ENCODE measurements around the gene HELQ. TPM values are rescaled to one million over a fixed set of nuclear protein-coding genes. Genes with fewer than 3 reads are reported as not detected.
"Not testable (repeated sequence)": the region's sequence is repeated elsewhere in the genome, so short reads cannot be mapped to it uniquely, and the experiment has no call there.

Gene HELQ
- total RNA-seq, 2 donors from 2014 or later = 8.8 to 10.7 TPM

DNA sequence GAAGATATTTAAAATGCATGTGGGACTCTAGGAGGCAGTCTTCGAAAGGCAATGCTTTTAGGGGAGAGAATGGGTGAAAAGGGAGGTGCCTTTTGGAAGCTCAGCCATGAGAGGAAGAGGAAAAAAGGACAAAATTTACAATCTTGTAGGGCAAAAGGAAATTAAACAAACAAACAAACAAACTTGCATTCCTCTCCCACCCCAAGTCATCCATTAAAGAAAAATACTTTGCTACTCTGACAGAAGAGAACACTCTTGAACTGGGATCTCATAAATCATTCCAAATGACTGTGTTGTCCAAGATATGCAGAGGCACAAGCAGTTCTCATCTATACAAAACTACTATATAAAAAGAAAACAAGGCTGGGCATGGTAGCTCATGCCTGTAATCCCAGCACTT is 46.7 kb downstream of the HELQ start:
- Histone ChIP-seq H3K4me3 (no peak overlapping the region), H3K27me3 (no peaks in the 10 kb centered on the region), H3K36me3 (peaks cover 20% of the 10 kb centered on the region), H3K9me3 (no peaks in the 10 kb centered on the region), H3K4me1 (no peaks in the 10 kb centered on the region), H3K27ac (no peak overlapping the region)
- DNase-seq (ENCODE audit: low spot score) = no peak
- TF ChIP-seq, protein P1, sequence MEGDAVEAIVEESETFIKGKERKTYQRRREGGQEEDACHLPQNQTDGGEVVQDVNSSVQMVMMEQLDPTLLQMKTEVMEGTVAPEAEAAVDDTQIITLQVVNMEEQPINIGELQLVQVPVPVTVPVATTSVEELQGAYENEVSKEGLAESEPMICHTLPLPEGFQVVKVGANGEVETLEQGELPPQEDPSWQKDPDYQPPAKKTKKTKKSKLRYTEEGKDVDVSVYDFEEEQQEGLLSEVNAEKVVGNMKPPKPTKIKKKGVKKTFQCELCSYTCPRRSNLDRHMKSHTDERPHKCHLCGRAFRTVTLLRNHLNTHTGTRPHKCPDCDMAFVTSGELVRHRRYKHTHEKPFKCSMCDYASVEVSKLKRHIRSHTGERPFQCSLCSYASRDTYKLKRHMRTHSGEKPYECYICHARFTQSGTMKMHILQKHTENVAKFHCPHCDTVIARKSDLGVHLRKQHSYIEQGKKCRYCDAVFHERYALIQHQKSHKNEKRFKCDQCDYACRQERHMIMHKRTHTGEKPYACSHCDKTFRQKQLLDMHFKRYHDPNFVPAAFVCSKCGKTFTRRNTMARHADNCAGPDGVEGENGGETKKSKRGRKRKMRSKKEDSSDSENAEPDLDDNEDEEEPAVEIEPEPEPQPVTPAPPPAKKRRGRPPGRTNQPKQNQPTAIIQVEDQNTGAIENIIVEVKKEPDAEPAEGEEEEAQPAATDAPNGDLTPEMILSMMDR (IDR thresholded peaks at IDR 0.05) = no peak

DNA sequence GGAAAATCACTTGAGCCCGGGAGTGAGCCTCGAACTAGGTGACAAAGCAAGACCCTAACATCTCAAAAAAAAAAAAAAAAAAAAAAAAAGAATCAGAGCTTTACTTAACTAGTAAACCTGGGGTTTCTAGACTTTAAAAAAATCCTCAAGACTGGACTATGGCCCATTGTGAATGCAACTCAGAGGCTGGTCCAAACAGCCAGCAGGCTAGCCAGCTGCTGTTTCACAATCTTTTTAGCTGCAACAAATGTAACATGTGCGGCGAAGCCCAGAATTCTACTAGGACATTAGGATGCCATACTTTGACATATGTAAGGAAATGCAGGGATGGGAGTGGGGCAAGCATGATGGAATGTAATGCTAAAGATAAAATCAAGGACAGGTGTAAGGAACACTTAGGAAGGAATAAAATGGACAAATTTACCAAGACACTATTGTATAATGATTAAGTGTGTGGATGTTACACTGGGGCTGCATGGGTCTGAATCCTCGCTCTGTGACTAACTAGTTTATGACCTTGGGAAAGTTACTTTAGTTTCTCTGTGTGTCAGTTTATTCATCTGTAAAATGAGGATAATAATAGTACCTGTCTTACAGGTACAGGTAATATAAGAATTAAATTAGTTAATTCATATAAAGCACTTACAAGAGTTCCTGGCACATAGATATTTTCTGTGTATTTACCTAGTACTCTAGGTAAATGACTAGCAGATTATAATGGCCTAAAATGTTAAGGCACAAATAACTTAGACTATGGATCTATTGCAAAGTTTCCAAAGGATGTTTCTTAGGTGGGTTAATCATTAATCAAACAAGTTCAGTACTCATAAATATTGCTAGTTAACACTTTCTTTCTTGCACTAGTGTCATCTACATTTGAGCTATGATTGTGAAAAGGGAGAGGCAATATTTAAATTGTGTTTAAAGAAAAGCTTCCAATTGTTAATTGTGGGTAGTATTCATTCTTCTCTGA is 49.5 kb downstream of the HELQ start:
- Histone ChIP-seq H3K4me1 (no peaks in the 10 kb centered on the region), H3K9me3 (no peaks in the 10 kb centered on the region), H3K4me3 (no peak overlapping the region), H3K27me3 (no peaks in the 10 kb centered on the region), H3K36me3 (peaks cover 12% of the 10 kb centered on the region), H3K27ac (no peak overlapping the region)
- DNase-seq (ENCODE audit: low spot score) = no peak
- TF ChIP-seq, protein P1 (IDR thresholded peaks at IDR 0.05) = no peak

DNA sequence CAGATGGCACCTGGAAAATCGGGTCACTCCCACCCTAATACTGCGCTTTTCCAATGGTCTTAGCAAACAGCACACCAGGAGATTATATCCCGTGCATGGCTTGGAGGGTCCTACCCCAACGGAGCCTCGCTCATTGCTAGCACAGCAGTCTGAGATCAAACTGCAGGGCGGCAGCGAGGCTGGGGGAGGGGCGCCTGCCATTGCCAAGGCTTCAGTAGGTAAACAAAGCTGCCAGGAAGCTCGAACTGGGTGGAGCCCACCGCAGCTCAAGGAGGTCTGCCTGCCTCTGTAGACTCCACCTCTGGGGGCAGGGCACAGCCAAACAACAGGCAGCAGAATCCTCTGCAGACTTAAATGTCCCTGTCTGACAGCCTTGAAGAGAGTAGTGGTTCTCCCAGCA is 57.5 kb downstream of the HELQ start:
- DNase-seq (ENCODE audit: low spot score); H3K9me3 ChIP-seq; H3K27ac ChIP-seq; H3K27me3 ChIP-seq; H3K4me1 ChIP-seq; H3K36me3 ChIP-seq; H3K4me3 ChIP-seq: not testable (repeated sequence)

DNA sequence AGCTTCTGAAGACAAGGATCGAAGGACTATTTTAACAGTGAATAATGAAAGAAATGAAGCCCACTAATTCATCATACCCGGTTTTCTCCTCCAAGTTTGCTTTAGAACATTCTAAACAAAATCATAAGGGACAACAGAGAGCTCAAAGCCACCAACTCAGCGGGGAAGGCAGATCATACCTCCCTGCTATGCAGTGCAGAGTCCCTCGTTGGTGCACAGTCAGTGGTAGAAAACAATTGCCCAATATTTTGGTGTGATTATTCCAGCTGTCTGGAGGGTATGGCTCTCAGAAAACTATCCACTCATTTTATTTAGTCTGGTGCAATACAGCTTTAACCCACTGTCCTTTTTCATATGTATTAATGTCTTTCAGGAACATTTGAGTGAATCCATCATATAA is 61.7 kb downstream of the HELQ start:
- TF ChIP-seq, protein P1 (IDR thresholded peaks at IDR 0.05) = no peak
- H3K4me1 ChIP-seq = no peaks in the 10 kb centered on the region
- H3K36me3 ChIP-seq = no peaks in the 10 kb centered on the region
- no peak for DNase-seq (ENCODE audit: low spot score)
- H3K27me3 ChIP-seq = no peaks in the 10 kb centered on the region
- H3K27ac ChIP-seq = no peak overlapping the region
- no peak overlapping the region for H3K4me3 ChIP-seq
- H3K9me3 ChIP-seq = no peaks in the 10 kb centered on the region

DNA sequence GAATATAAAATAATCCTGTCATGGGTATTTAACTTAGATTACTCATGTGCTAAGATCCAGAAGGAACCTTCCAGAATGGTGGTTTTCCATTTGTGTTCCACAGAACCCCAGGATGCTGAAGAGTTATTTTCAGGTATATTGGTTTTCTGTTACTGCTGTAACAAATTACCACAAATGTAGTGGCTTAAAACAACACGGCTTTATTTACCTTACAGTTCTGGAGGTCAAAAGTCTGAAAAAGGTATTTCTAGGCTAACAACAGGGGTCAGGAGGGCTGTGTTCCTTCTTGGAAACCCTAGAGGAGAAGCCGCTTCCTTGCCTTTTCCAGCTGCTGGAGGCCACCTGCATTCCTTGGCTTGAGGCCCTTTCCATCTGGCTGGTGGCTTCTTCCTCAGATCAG is 63.1 kb downstream of the HELQ start:
- Histone ChIP-seq H3K27ac (no peak overlapping the region), H3K4me3 (no peak overlapping the region)
- no peak for DNase-seq (ENCODE audit: low spot score)

DNA sequence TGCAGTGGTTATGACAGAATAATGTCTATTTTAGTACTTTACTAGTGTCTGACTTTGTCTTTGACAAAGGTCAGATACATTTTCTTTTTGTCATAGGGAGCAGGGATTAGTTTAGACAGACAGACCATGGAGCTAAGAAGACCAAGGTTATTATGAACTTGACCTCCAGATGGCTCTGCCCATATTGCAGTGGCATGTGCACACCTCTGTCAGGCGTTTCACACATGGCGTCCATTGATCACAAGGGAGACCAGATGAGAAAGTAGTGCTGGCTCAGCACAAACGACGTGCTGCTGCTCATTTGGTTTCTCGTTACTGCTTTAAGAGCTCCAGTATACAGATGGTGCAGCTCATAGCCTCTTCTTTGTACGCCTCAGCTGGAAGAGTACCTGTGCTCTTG is 64.7 kb downstream of the HELQ start:
- no peaks in the 10 kb centered on the region for H3K27me3 ChIP-seq
- no peaks in the 10 kb centered on the region for H3K9me3 ChIP-seq
- H3K4me1 ChIP-seq = no peaks in the 10 kb centered on the region
- H3K27ac ChIP-seq = no peak overlapping the region
- TF ChIP-seq, protein P1 (IDR thresholded peaks at IDR 0.05) = no peak
- no peak overlapping the region for H3K4me3 ChIP-seq
- DNase-seq (ENCODE audit: low spot score) = no peak
- no peaks in the 10 kb centered on the region for H3K36me3 ChIP-seq

More for the DNA sequence above, 63.1 kb downstream of the HELQ start:
- H3K4me1 ChIP-seq = no peaks in the 10 kb centered on the region
- H3K9me3 ChIP-seq = no peaks in the 10 kb centered on the region
- TF ChIP-seq, protein P1 (IDR thresholded peaks at IDR 0.05) = no peak
- no peaks in the 10 kb centered on the region for H3K36me3 ChIP-seq
- H3K27me3 ChIP-seq = no peaks in the 10 kb centered on the region
